Bronchial epithelial cell (primary cell): Measurements from ENCODE around the gene ELAVL3. TPM values are rescaled to one million over a fixed set of nuclear protein-coding genes. Genes with fewer than 3 reads are reported as not detected.

ENCODE experiments used
- DNase-seq: peaks from one replicate; pipeline ENCODE4 v3.0.0-alpha.2; 2010; ENCODE audit warnings: low read depth
- FAIRE-seq: peaks from 2 replicates; lab custom pipeline; 2011; peaks lifted over from hg19 to GRCh38; lab: Jason Lieb, UNC
- H3K27me3 ChIP-seq: 2 replicates; pipeline ENCODE4 v1.5.1; 2011; ENCODE audit warnings: low read length; ENCODE audit not compliant: control insufficient read depth, insufficient read depth
- H3K36me3 ChIP-seq: 2 replicates; pipeline ENCODE4 v1.5.1; 2011; ENCODE audit warnings: low read length; ENCODE audit not compliant: control insufficient read depth, insufficient read depth
- H3K4me3 ChIP-seq: 2 replicates; pipeline ENCODE4 v1.5.1; 2011; ENCODE audit warnings: mild to moderate bottlenecking, low read depth, low read length, control low read depth
- CTCF ChIP-seq: IDR thresholded peaks from 2 replicates; pipeline ENCODE4 v1.5.1; 2011; ENCODE audit warnings: mild to moderate bottlenecking, moderate library complexity, low read length, control low read depth, inconsistent platforms; ENCODE audit not compliant: insufficient read depth, severe bottlenecking
- total RNA-seq: library from RNA; depleted of rRNA; stranded (reverse); fragments of >200 nt; gene quantifications from 2 replicates; pipeline ENCODE4 v1.2.1, GENCODE V29; 2014

The ELAVL3 gene
- total RNA-seq, 1 donor from 2014 or later: not detected

- FAIRE-seq: no peak
- no peak for TF ChIP-seq CTCF
Observed at GRCh38 chr19:11426656-11427055, 54.2 kb downstream of the ELAVL3 start.

GRCh38 chr19:11425719-11426457 lies 55.0 kb downstream of the ELAVL3 start:
- Histone ChIP-seq H3K36me3 (no peaks in the 10 kb centered on the region), H3K27me3 (peaks cover 6% of the 10 kb centered on the region), H3K4me3 (no peak overlapping the region)
- TF ChIP-seq CTCF: no peak
- FAIRE-seq (no peak), DNase-seq (no peak)

More at GRCh38 chr19:11426656-11427055, 54.2 kb downstream of the ELAVL3 start:
- Histone ChIP-seq H3K36me3 (no peaks in the 10 kb centered on the region), H3K4me3 (no peak overlapping the region), H3K27me3 (peaks cover 6% of the 10 kb centered on the region)
- no peak for DNase-seq

- no peak for DNase-seq
- Histone ChIP-seq H3K4me3 (no peak overlapping the region), H3K27me3 (peaks cover 11% of the 10 kb centered on the region), H3K36me3 (no peaks in the 10 kb centered on the region)
- no peak for FAIRE-seq
- no peak for TF ChIP-seq CTCF
Observed at GRCh38 chr19:11423791-11424181, 57.1 kb downstream of the ELAVL3 start.

GRCh38 chr19:11423164-11423790 lies 57.6 kb downstream of the ELAVL3 start:
- FAIRE-seq (no peak), DNase-seq (no peak)
- Histone ChIP-seq H3K4me3 (no peak overlapping the region), H3K36me3 (no peaks in the 10 kb centered on the region), H3K27me3 (peaks cover 12% of the 10 kb centered on the region)
- TF ChIP-seq CTCF: no peak

- Histone ChIP-seq H3K27me3 (peaks cover 12% of the 10 kb centered on the region), H3K36me3 (no peaks in the 10 kb centered on the region), H3K4me3 (peak overlapping the region; percentile 9)
- DNase-seq: peak; percentile 85
- no peak for TF ChIP-seq CTCF
- no peak for FAIRE-seq
Observed at GRCh38 chr19:11422163-11423065, 58.4 kb downstream of the ELAVL3 start.
